Measurements from ENCODE around the gene PPM1H.
A peak's percentile ranks its signal among the peaks of the same experiment; 100 is the strongest.

Gene PPM1H

GRCh38 chr12:62635649-62636048, 299.3 kb downstream of the PPM1H start:
- TF ChIP-seq RAD21 (IDR thresholded peaks at IDR 0.05; ENCODE audit: low read depth): no peak
- TF ChIP-seq MAX (IDR thresholded peaks at IDR 0.05): no peak
- TF ChIP-seq CREB1 (IDR thresholded peaks at IDR 0.05; ENCODE audit: low read depth): no peak
- TF ChIP-seq TAF1 (IDR thresholded peaks at IDR 0.05; ENCODE audit: low read depth): no peak
- no peak for TF ChIP-seq ZBTB7A (IDR thresholded peaks at IDR 0.05; ENCODE audit: low read depth)
- TF ChIP-seq YY1 (IDR thresholded peaks at IDR 0.05; ENCODE audit: low read depth): no peak
- TF ChIP-seq EGR1 (IDR thresholded peaks at IDR 0.05): no peak
- TF ChIP-seq FOXM1 (IDR thresholded peaks at IDR 0.05; ENCODE audit: borderline replicate concordance, low read depth): no peak
- TF ChIP-seq CEBPB (IDR thresholded peaks at IDR 0.05): no peak
- TF ChIP-seq EP300 (IDR thresholded peaks at IDR 0.05; ENCODE audit: borderline replicate concordance): no peak
- no peak for TF ChIP-seq REST (IDR thresholded peaks at IDR 0.05; ENCODE audit: low read depth)

GRCh38 chr12:62632411-62632918, 302.5 kb downstream of the PPM1H start:
- TF ChIP-seq TCF12 (IDR thresholded peaks at IDR 0.05; ENCODE audit: low read depth) (no peak), TAF1 (IDR thresholded peaks at IDR 0.05; ENCODE audit: low read depth) (no peak), TEAD4 (IDR thresholded peaks at IDR 0.05) (no peak), NFIC (IDR thresholded peaks at IDR 0.05) (peak; percentile 60), REST (IDR thresholded peaks at IDR 0.05; ENCODE audit: low read depth) (no peak), USF1 (IDR thresholded peaks at IDR 0.05) (no peak), RAD21 (IDR thresholded peaks at IDR 0.05; ENCODE audit: low read depth) (no peak), FOXM1 (IDR thresholded peaks at IDR 0.05; ENCODE audit: borderline replicate concordance, low read depth) (no peak), CREB1 (IDR thresholded peaks at IDR 0.05; ENCODE audit: low read depth) (no peak), CEBPB (IDR thresholded peaks at IDR 0.05) (no peak), MAX (IDR thresholded peaks at IDR 0.05) (peak; percentile 90), EP300 (IDR thresholded peaks at IDR 0.05; ENCODE audit: borderline replicate concordance) (no peak), YY1 (IDR thresholded peaks at IDR 0.05; ENCODE audit: low read depth) (no peak), EGR1 (IDR thresholded peaks at IDR 0.05) (no peak), ZBTB7A (IDR thresholded peaks at IDR 0.05; ENCODE audit: low read depth) (peak; percentile 62)

GRCh38 chr12:62631471-62632410, 303.2 kb downstream of the PPM1H start:
- peak; percentile 93 for TF ChIP-seq EGR1 (IDR thresholded peaks at IDR 0.05)
- TF ChIP-seq TAF1 (IDR thresholded peaks at IDR 0.05; ENCODE audit: low read depth): peak; percentile 40; the same call in 1 of the 2 replicates
- 0 out of 2 replicates have a peak, but pooled peaks have one; percentile 47 for TF ChIP-seq TEAD4 (IDR thresholded peaks at IDR 0.05)
- peak; percentile 86 for TF ChIP-seq ZBTB7A (IDR thresholded peaks at IDR 0.05; ENCODE audit: low read depth)
- TF ChIP-seq REST (IDR thresholded peaks at IDR 0.05; ENCODE audit: low read depth): peak; percentile 12; the same call in 1 of the 2 replicates
- TF ChIP-seq MAX (IDR thresholded peaks at IDR 0.05): peak; percentile 54; the same call in 1 of the 2 replicates
- TF ChIP-seq NFIC (IDR thresholded peaks at IDR 0.05): peak; percentile 73
- TF ChIP-seq CEBPB (IDR thresholded peaks at IDR 0.05): peak; percentile 12; the same call in 1 of the 2 replicates
- peak; percentile 24; the same call in 1 of the 2 replicates for TF ChIP-seq USF1 (IDR thresholded peaks at IDR 0.05)
- peak; percentile 52; the same call in 1 of the 2 replicates for TF ChIP-seq FOXM1 (IDR thresholded peaks at IDR 0.05; ENCODE audit: borderline replicate concordance, low read depth)
- peak; percentile 61; the same call in 1 of the 2 replicates for TF ChIP-seq YY1 (IDR thresholded peaks at IDR 0.05; ENCODE audit: low read depth)
- TF ChIP-seq EP300 (IDR thresholded peaks at IDR 0.05; ENCODE audit: borderline replicate concordance): no peak
- no peak for TF ChIP-seq CREB1 (IDR thresholded peaks at IDR 0.05; ENCODE audit: low read depth)
- TF ChIP-seq TCF12 (IDR thresholded peaks at IDR 0.05; ENCODE audit: low read depth): peak; percentile 38; the same call in 1 of the 2 replicates
- peak; percentile 59 for TF ChIP-seq RAD21 (IDR thresholded peaks at IDR 0.05; ENCODE audit: low read depth)

All from Ishikawa (cell line).